Middle frontal gyrus (tissue), 1 donor: ENCODE measurements around the gene HIP1R.
"Not testable (repeated sequence)": the region's sequence is repeated elsewhere in the genome, so short reads cannot be mapped to it uniquely, and the experiment has no call there.

ENCODE experiments used
- DNase-seq: peaks from one replicate; pipeline ENCODE4 v3.0.0-alpha.2; 2015; ENCODE audit warnings: low spot score; ENCODE audit errors: extremely low spot score

The HIP1R gene

GRCh38 chr12:122834921-122835749, at the start of gene HIP1R:
HIP1R (plus strand) TSS chr12:122835457; CDS start chr12:122835551, 94 bp downstream.
- DNase-seq, result no peak

- no peak for DNase-seq
Observed at GRCh38 chr12:122785503-122785902, 49.8 kb upstream of the HIP1R start.

- no peak for DNase-seq
Observed at GRCh38 chr12:122788387-122788786, 46.9 kb upstream of the HIP1R start.

GRCh38 chr12:122789637-122790036, 45.6 kb upstream of the HIP1R start:
- no peak for DNase-seq

- DNase-seq, result no peak
Observed at GRCh38 chr12:122790393-122791075, 44.7 kb upstream of the HIP1R start.

GRCh38 chr12:122793685-122794106, 41.6 kb upstream of the HIP1R start:
- DNase-seq, result peak; percentile 57

- DNase-seq, result no peak
Observed at GRCh38 chr12:122795807-122796206, 39.5 kb upstream of the HIP1R start.

- no peak for DNase-seq
Observed at GRCh38 chr12:122799641-122800243, 35.5 kb upstream of the HIP1R start.

- no peak for DNase-seq
Observed at GRCh38 chr12:122803937-122804336, 31.3 kb upstream of the HIP1R start.

- DNase-seq, result not testable (repeated sequence)
Observed at GRCh38 chr12:122804957-122805356, 30.3 kb upstream of the HIP1R start.

GRCh38 chr12:122807651-122808050, 27.6 kb upstream of the HIP1R start:
- no peak for DNase-seq

GRCh38 chr12:122811777-122812176, 23.5 kb upstream of the HIP1R start:
- no peak for DNase-seq

- no peak for DNase-seq
Observed at GRCh38 chr12:122813310-122813713, 21.9 kb upstream of the HIP1R start.

- no peak for DNase-seq
Observed at GRCh38 chr12:122819209-122819785, 16.0 kb upstream of the HIP1R start.

- no peak for DNase-seq
Observed at GRCh38 chr12:122820138-122820537, 15.1 kb upstream of the HIP1R start.

GRCh38 chr12:122820838-122821271, 14.4 kb upstream of the HIP1R start:
- DNase-seq, result no peak

GRCh38 chr12:122823429-122823828, 11.8 kb upstream of the HIP1R start:
- DNase-seq, result no peak

GRCh38 chr12:122825773-122826724, 9.2 kb upstream of the HIP1R start:
- DNase-seq, result no peak

- no peak for DNase-seq
Observed at GRCh38 chr12:122827258-122827657, 8.0 kb upstream of the HIP1R start.

- no peak for DNase-seq
Observed at GRCh38 chr12:122830517-122831214, 4.6 kb upstream of the HIP1R start.
